Upper lobe of right lung (tissue), 1 donor: Measurements from ENCODE around the gene SEMA4C. TPM values are rescaled to one million over a fixed set of nuclear protein-coding genes. Genes with fewer than 3 reads are reported as not detected.

Experiments
- ATAC-seq: fragments of 200-7000 bp; cut with Tn5 transposase; one replicate; pipeline ENCODE4 v1.9.1; 2020; ENCODE audit warnings: mild to moderate bottlenecking, moderate library complexity
- DNase-seq: peaks from one replicate; pipeline ENCODE4 v3.0.0-alpha.2; 2020
- H3K27ac ChIP-seq: fragments of 200-600 bp; one replicate; pipeline ENCODE4 v1.8.0; 2022
- H3K27me3 ChIP-seq: fragments of 200-600 bp; one replicate; pipeline ENCODE4 v1.8.0; 2022; ENCODE audit warnings: mild to moderate bottlenecking
- H3K36me3 ChIP-seq: fragments of 200-600 bp; one replicate; pipeline ENCODE4 v1.8.0; 2022
- H3K4me1 ChIP-seq: fragments of 200-600 bp; one replicate; pipeline ENCODE4 v1.8.0; 2022
- H3K4me3 ChIP-seq: fragments of 200-600 bp; one replicate; pipeline ENCODE4 v1.8.0; 2022; ENCODE audit warnings: mild to moderate bottlenecking
- H3K9me3 ChIP-seq: fragments of 200-600 bp; one replicate; pipeline ENCODE4 v1.8.0; 2022
- intact Hi-C: fragments of 100-400 bp; cut with DNase I; formaldehyde crosslinking; loops from one replicate; pipeline ENCODE4 v1.11.0; 2022
- total RNA-seq: library from RNA; stranded (reverse); fragmentation: NEBNext Ultra II Directional; extraction: Animal tissue kit (Norgen Biotek cat#: 25700); gene quantifications from one replicate; pipeline ENCODE4 v1.2.1, GENCODE V29; 2021
- TF ChIP-seq, protein P1 (sequence below): fragments of 200-600 bp; IDR thresholded peaks from one replicate; pipeline ENCODE4 v1.8.0; 2022; ENCODE audit warnings: antibody characterized with exemption
- donor health status: DM: no; HTN: yes; CAD: no; lungs with severe emphysema.

Gene SEMA4C
- total RNA-seq, 1 donor from 2014 or later: 37.7 TPM

DNA sequence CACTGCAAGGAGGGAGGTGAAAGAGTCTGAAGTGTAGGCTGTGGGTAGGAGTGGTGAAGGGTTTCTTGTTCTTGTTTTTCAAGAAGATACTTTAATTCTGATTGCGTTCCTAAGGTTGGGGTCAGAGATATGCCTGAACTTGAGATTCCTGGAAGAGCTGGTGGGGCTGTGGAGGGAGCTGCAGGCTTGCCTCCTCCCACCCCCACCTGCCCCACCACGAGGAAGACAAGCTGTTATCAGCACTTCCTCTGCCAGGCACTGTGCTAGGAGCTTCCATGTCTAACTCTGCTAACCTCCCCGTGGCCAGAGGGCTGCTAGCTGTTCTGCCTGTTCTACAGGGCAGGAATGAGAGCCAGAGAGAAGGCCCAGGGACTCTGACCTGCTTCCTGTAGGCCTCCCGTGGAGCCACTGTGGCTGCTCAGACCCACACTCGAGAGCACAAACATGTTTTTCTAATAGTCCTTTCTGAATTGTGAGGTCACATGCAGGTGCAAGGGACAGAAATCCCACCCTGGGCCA, 39.8 kb downstream of the SEMA4C start:
- Histone ChIP-seq H3K36me3 (peaks cover 97% of the 10 kb centered on the region), H3K27ac (no peak overlapping the region), H3K4me1 (peaks cover 10% of the 10 kb centered on the region), H3K27me3 (no peaks in the 10 kb centered on the region), H3K9me3 (no peaks in the 10 kb centered on the region), H3K4me3 (no peak overlapping the region)
- DNase-seq (no peak), ATAC-seq (no peak)
- TF ChIP-seq, protein P1, sequence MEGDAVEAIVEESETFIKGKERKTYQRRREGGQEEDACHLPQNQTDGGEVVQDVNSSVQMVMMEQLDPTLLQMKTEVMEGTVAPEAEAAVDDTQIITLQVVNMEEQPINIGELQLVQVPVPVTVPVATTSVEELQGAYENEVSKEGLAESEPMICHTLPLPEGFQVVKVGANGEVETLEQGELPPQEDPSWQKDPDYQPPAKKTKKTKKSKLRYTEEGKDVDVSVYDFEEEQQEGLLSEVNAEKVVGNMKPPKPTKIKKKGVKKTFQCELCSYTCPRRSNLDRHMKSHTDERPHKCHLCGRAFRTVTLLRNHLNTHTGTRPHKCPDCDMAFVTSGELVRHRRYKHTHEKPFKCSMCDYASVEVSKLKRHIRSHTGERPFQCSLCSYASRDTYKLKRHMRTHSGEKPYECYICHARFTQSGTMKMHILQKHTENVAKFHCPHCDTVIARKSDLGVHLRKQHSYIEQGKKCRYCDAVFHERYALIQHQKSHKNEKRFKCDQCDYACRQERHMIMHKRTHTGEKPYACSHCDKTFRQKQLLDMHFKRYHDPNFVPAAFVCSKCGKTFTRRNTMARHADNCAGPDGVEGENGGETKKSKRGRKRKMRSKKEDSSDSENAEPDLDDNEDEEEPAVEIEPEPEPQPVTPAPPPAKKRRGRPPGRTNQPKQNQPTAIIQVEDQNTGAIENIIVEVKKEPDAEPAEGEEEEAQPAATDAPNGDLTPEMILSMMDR: no peak
- intact Hi-C loops: no loop called here

DNA sequence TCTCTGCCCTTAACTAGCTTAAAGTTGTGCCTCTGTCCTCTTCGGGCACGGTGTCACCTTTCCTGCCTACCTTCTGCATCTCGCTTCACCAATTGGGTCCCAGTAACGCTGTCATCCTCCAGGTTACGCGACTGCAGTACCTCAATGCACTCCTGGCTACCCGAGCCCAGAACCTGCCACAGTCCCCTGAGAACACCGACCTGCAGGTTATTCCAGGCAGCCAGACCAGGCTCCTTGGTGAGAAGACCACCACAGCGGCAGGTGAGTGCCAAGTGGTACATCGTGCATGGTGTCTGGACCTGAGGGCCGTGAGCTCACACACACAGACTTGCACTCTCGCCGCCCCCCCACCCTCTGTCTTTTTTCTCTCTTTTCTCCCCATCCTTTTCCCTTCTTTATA, 41.0 kb downstream of the SEMA4C start:
- Histone ChIP-seq H3K27me3 (no peaks in the 10 kb centered on the region), H3K36me3 (peaks cover 92% of the 10 kb centered on the region), H3K4me1 (peaks cover 10% of the 10 kb centered on the region), H3K9me3 (no peaks in the 10 kb centered on the region), H3K27ac (no peak overlapping the region), H3K4me3 (no peak overlapping the region)
- TF ChIP-seq, protein P1: no peak
- intact Hi-C loops: no loop called here
- DNase-seq (no peak), ATAC-seq (no peak)

DNA sequence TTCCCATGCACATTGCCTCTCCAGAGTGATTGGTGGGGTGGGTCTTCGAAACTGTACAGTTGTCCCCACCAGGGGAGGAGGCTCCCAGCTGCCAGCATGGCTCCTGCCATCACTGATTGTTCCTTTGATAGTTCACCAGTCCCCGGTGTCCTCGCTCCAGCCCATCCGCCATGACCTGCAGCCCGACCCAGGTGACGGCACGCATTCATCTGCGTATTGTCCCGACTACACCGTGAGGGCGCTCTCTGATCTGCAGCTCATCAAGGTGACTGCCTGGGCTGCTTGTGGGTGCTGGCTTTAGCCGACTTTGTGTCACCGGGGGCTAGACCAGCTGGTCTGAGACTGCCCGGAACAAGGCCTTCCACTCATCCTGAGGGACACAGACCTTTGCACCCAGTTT, 41.4 kb downstream of the SEMA4C start:
- no peak overlapping the region for H3K4me3 ChIP-seq
- ATAC-seq: no peak
- peaks cover 87% of the 10 kb centered on the region for H3K36me3 ChIP-seq
- intact Hi-C loops: no loop called here
- peaks cover 10% of the 10 kb centered on the region for H3K4me1 ChIP-seq
- H3K27ac ChIP-seq: no peak overlapping the region
- H3K9me3 ChIP-seq: no peaks in the 10 kb centered on the region
- DNase-seq: no peak
- TF ChIP-seq, protein P1: no peak
- no peaks in the 10 kb centered on the region for H3K27me3 ChIP-seq

DNA sequence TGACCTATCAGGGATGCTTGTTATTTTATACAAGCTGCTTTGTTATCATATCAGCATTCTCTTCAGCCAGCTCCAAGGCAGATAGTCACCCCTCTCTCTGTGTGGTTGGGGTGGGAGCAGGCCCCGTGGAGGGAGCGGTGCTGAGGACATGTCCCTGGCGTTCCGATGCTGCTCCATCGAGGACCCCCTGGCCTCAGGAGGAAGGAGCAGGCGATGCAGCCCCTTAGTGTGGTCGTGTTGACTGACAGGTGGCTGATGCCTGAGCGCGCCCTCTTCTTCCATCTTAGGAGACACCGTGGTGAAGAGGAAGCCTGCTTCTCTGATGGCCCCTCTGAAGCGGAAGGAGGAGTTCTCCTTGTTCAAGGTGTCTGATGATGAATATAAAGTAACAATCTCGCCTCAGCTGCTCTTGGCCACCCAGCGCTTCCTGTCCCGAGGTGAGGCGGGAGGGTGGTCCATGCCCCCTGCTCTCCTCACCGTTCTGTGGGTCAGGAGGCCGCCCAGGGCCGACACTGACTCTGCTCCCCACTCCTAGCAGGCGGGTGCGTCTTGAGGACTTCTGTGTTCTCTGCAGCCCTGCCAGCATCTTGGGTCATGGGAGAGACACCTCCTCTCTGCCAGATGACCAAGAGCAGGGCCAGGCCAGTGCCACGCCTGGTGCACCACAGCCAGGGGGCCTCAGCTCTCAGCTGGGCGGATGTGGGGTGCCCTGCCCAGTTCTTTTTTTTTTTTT, 43.2 kb downstream of the SEMA4C start:
- H3K4me1 ChIP-seq: peaks cover 1% of the 10 kb centered on the region
- intact Hi-C loops: no loop called here
- no peak for ATAC-seq
- no peaks in the 10 kb centered on the region for H3K27me3 ChIP-seq
- no peak for DNase-seq
- no peaks in the 10 kb centered on the region for H3K9me3 ChIP-seq
- TF ChIP-seq, protein P1: no peak
- no peak overlapping the region for H3K4me3 ChIP-seq
- H3K36me3 ChIP-seq: peaks cover 70% of the 10 kb centered on the region
- no peak overlapping the region for H3K27ac ChIP-seq

DNA sequence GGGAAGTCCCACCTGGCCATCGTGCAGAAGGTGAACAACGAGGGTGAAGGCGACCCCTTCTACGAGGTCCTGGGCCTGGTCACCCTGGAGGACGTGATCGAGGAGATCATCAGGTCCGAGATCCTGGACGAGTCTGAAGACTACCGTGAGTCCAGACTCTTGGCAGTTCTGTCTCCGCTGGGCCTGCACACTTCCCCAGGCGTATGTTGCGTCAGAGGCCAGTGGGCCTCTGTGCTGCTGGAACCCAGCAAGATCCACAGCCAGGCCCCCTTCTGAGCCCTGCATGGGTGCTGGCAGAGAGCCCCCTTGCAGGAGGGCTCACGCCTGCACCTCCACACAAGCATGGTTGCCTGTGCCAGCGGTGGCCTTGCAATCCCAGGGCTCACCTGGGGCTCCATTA, 44.8 kb downstream of the SEMA4C start:
- Histone ChIP-seq H3K36me3 (peaks cover 53% of the 10 kb centered on the region), H3K4me1 (peaks cover 11% of the 10 kb centered on the region), H3K27me3 (no peaks in the 10 kb centered on the region), H3K4me3 (no peak overlapping the region), H3K27ac (no peak overlapping the region), H3K9me3 (no peaks in the 10 kb centered on the region)
- intact Hi-C loops: no loop called here
- TF ChIP-seq, protein P1: no peak
- no peak for ATAC-seq
- no peak for DNase-seq
